Measurements from ENCODE around the gene ACR.

DNA sequence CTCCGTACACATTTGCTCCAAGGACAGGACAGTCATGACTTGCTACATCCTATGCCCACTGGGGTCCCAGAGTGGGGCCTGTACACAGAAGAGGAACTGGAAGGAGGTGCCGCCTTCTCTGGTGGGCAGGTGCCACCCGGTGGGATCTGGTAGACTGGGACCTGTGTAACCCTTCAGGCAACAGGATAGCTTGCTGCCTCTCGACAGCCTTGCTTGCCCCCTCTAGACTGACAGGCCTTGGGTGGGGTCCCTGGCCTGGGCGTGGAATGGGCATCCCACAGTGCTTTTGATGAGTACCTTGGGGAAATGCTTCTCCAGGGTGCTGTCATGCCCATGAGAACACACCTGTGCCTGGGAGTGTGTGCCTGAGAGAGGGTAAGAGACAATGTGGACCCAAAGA, 49.6 kb upstream of the ACR start:
- no peak for TF ChIP-seq EZH2 (IDR thresholded peaks at IDR 0.05; ENCODE audit: insufficient read depth, poor library complexity, severe bottlenecking)
- no peak for TF ChIP-seq EZH2phosphoT487 (IDR thresholded peaks at IDR 0.05; ENCODE audit: insufficient read depth, low read depth)
